Chondrocyte (in vitro differentiated cells): Measurements from ENCODE around the gene KCNH5. TPM values are rescaled to one million over a fixed set of nuclear protein-coding genes. Genes with fewer than 3 reads are reported as not detected.

Source experiments
- DNase-seq: peaks from one replicate; pipeline ENCODE4 v3.0.0; 2021; ENCODE audit warnings: mixed read lengths, low spot score
- H3K27ac Mint-ChIP-seq: one replicate; pipeline ENCODE4 v1.8.0; 2021; ENCODE audit warnings: mild to moderate bottlenecking, moderate library complexity, mixed read lengths; ENCODE audit not compliant: unreplicated experiment
- H3K27me3 Mint-ChIP-seq: 2 replicates; pipeline ENCODE4 v1.8.0; 2021; ENCODE audit warnings: low read depth, mixed read lengths
- H3K36me3 Mint-ChIP-seq: 2 replicates; pipeline ENCODE4 v1.8.0; 2021; ENCODE audit warnings: low read depth, mixed read lengths
- H3K4me1 Mint-ChIP-seq: 2 replicates; pipeline ENCODE4 v1.8.0; 2021; ENCODE audit warnings: low read depth, mild to moderate bottlenecking, mixed read lengths
- H3K4me3 Mint-ChIP-seq: one replicate; pipeline ENCODE4 v1.8.0; 2021; ENCODE audit warnings: mild to moderate bottlenecking, moderate library complexity, mixed read lengths; ENCODE audit not compliant: unreplicated experiment
- H3K9me3 Mint-ChIP-seq: 2 replicates; pipeline ENCODE4 v1.8.0; 2021; ENCODE audit warnings: low read depth, mixed read lengths
- total RNA-seq: library from RNA; stranded (reverse); gene quantifications from 3 replicates; pipeline ENCODE4 v1.2.1, GENCODE V29; 2021
- TF ChIP-seq, protein P1 (sequence below): fragments of 200-600 bp; sonication (generic); IDR thresholded peaks from 2 replicates; pipeline ENCODE4 v1.5.0; 2021; ENCODE audit warnings: antibody characterized with exemption, mild to moderate bottlenecking, moderate library complexity

KCNH5 gene
- total RNA-seq, 1 donor from 2014 or later: not detected

- TF ChIP-seq, protein P1, sequence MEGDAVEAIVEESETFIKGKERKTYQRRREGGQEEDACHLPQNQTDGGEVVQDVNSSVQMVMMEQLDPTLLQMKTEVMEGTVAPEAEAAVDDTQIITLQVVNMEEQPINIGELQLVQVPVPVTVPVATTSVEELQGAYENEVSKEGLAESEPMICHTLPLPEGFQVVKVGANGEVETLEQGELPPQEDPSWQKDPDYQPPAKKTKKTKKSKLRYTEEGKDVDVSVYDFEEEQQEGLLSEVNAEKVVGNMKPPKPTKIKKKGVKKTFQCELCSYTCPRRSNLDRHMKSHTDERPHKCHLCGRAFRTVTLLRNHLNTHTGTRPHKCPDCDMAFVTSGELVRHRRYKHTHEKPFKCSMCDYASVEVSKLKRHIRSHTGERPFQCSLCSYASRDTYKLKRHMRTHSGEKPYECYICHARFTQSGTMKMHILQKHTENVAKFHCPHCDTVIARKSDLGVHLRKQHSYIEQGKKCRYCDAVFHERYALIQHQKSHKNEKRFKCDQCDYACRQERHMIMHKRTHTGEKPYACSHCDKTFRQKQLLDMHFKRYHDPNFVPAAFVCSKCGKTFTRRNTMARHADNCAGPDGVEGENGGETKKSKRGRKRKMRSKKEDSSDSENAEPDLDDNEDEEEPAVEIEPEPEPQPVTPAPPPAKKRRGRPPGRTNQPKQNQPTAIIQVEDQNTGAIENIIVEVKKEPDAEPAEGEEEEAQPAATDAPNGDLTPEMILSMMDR: no peak
- H3K4me3 Mint-ChIP-seq: no peak overlapping the region
- peaks cover 3% of the 10 kb centered on the region for H3K9me3 Mint-ChIP-seq
- DNase-seq: no peak
- no peaks in the 10 kb centered on the region for H3K36me3 Mint-ChIP-seq
- no peaks in the 10 kb centered on the region for H3K4me1 Mint-ChIP-seq
- H3K27ac Mint-ChIP-seq: no peak overlapping the region
- peaks cover 3% of the 10 kb centered on the region for H3K27me3 Mint-ChIP-seq
These were observed 155.9 kb downstream of the KCNH5 start for GRCh38 chr14:62889364-62889763.

GRCh38 chr14:62886461-62886860 is 158.8 kb downstream of the KCNH5 start:
- no peak overlapping the region for H3K4me3 Mint-ChIP-seq
- H3K27me3 Mint-ChIP-seq: peaks cover 8% of the 10 kb centered on the region
- no peaks in the 10 kb centered on the region for H3K36me3 Mint-ChIP-seq
- DNase-seq: no peak
- peaks cover 3% of the 10 kb centered on the region for H3K9me3 Mint-ChIP-seq
- no peaks in the 10 kb centered on the region for H3K4me1 Mint-ChIP-seq
- TF ChIP-seq, protein P1: no peak
- no peak overlapping the region for H3K27ac Mint-ChIP-seq

- no peaks in the 10 kb centered on the region for H3K4me1 Mint-ChIP-seq
- H3K36me3 Mint-ChIP-seq: no peaks in the 10 kb centered on the region
- no peak overlapping the region for H3K4me3 Mint-ChIP-seq
- no peak for DNase-seq
- no peak overlapping the region for H3K27ac Mint-ChIP-seq
- peaks cover 3% of the 10 kb centered on the region for H3K9me3 Mint-ChIP-seq
- H3K27me3 Mint-ChIP-seq: peaks cover 10% of the 10 kb centered on the region
- TF ChIP-seq, protein P1: no peak
These were observed 159.8 kb downstream of the KCNH5 start for GRCh38 chr14:62885451-62885850.

DNA sequence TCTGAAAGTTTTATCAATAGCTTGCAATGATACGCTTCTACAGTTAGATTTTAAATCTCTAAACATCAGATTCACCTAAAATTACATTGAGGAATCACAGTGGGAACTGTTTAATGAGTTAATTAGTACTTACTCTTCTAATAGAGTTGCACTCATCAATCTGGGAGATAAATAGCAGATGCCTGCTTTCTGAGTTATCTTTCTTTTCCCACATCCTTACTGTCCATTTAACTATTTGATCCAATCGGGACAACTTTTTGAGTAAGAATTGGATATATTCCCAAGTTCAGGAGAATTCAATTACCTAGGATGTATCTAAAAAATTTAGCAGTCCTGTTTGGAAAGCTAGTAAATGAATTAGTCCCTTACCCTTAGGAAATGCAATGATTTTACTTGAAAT is 162.3 kb downstream of the KCNH5 start:
- peaks cover 10% of the 10 kb centered on the region for H3K27me3 Mint-ChIP-seq
- no peak overlapping the region for H3K4me3 Mint-ChIP-seq
- DNase-seq: no peak
- H3K36me3 Mint-ChIP-seq: no peaks in the 10 kb centered on the region
- H3K4me1 Mint-ChIP-seq: no peaks in the 10 kb centered on the region
- H3K27ac Mint-ChIP-seq: no peak overlapping the region
- TF ChIP-seq, protein P1: no peak
- H3K9me3 Mint-ChIP-seq: no peaks in the 10 kb centered on the region

- no peak for DNase-seq
- Mint-ChIP-seq H3K4me1 (no peaks in the 10 kb centered on the region), H3K27ac (no peak overlapping the region), H3K27me3 (no peaks in the 10 kb centered on the region), H3K4me3 (no peak overlapping the region), H3K36me3 (no peaks in the 10 kb centered on the region), H3K9me3 (peaks cover 4% of the 10 kb centered on the region)
- TF ChIP-seq, protein P1: no peak
These were observed 178.9 kb downstream of the KCNH5 start for GRCh38 chr14:62866376-62866775.
